NCI-H2227 (cell line): ENCODE measurements around the gene HGD.
"Not testable (repeated sequence)": the region's sequence is repeated elsewhere in the genome, so short reads cannot be mapped to it uniquely, and the experiment has no call there.

ENCODE experiments used
- DNase-seq: peaks from one replicate; lab custom pipeline; 2025; ENCODE audit not compliant: unreplicated experiment; lab: John Stamatoyannopoulos, UW

HGD gene

DNA sequence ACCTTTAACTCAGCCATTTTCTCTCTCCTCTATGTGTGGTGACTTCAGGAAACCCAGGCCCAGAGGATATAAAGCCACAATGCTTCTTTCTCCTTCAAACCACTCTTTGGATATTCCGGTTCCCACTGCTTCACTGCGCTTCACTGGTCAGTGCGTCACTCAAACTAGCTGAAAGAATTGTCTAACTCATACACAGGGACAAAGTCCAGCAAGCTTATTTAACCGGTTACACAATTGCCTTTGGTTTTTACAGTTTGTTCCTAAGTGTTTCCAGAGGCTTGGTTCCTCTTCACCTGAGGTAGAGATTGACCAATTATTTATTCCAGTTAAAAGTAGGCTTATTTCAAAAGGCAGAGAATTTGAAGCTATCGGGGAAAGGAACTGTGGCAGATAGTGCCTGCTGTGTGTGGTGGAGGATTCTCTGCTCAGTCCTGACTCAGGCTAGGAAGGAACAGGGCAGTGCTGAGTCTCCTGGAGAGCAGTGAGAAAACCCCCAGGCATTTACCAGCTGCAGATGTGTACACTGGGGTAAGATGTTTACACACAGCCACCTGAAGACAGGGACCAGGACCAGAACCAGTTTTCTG is at the start of gene HGD:
HGD (minus strand) TSS at position 145 of the 587 bp plus-strand sequence; CDS start at position 17, 128 bp downstream.
- no peak for DNase-seq

- no peak for DNase-seq
These were observed 48.8 kb upstream of the HGD start for GRCh38 chr3:120730576-120731542.

- DNase-seq, result no peak
These were observed 44.8 kb upstream of the HGD start for GRCh38 chr3:120726791-120727190.

- not testable (repeated sequence) for DNase-seq
These were observed 37.3 kb upstream of the HGD start for GRCh38 chr3:120719167-120719834.

- DNase-seq, result no peak
These were observed 31.2 kb upstream of the HGD start for GRCh38 chr3:120713262-120713661.

GRCh38 chr3:120710369-120710768 is 28.3 kb upstream of the HGD start:
- DNase-seq, result no peak

GRCh38 chr3:120708408-120708807 is 26.4 kb upstream of the HGD start:
- DNase-seq, result no peak

DNA sequence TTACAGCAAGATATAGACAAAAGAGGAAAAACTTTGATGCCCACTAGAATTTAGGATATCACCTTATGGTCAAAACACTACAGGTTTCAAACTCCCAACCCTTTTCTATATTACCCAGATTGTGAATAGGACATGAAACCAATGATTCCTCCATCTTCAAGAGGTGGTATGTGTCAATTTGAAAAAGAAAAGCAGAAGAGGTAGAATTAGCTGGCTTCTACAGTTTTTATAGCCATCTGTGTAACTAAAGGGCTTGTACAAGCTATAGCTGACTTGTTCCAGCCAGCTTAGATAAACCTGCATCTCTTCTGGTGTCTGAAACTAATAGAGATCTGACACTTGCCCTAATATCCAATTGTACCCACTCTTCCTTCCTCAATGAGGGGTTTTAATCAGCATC is 24.9 kb upstream of the HGD start:
- no peak for DNase-seq

DNA sequence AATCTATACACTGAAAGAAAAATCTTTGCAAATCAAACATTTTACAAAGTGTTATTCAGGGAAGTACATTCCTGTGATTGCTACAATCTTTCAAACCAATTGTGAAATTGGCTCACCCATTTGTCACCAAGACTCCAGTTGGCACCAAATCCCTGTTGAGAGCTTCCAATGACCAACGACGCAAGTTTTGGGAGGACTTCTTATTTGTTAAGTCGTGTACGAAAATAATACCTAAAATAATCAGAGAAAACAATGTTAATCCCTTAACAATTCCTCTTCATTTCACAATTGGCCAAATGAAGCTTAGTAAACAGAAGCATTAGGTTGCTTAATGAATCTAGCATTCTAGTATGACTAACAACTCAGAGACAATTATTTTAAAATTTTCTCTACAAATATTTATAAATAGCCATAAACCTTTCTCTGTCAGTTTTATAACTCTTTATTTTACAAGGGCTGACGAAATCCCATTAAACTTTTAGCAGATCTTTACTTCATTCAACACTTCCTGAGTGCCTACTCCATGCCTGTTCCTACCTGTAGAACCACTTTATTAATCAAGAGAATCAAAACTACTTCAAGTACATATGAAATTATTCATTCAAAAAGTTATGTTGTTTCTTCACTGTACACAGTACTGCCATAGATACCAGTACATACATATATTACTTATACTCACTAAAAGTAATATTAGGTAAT is 24.0 kb upstream of the HGD start:
- DNase-seq, result no peak

- no peak for DNase-seq
These were observed 17.3 kb upstream of the HGD start for GRCh38 chr3:120699333-120699732.

GRCh38 chr3:120693439-120694171 is 11.6 kb upstream of the HGD start:
- no peak for DNase-seq

GRCh38 chr3:120689395-120689794 is 7.4 kb upstream of the HGD start:
- DNase-seq, result no peak

- no peak for DNase-seq
These were observed 6.1 kb upstream of the HGD start for GRCh38 chr3:120688121-120688520.

DNA sequence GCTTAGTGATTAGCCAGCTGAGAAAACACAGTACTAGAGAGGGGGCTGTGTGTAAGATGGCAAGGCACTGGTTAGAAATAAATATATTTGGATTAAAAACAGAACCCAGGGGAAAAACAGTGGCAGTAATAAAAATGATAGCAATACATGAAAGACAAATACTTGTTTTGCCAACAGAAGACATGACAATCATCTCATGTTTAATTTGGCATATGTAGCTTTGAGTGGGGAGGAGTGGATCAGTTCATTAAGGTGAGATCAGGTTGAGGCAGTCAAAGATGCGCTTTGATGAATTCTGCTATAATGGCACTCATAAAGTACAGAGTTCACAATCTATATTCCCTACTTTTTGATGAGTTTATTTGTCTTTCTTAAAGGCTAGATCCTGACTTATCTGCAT is 3.4 kb upstream of the HGD start:
- DNase-seq, result no peak

- no peak for DNase-seq
These were observed 2.9 kb upstream of the HGD start for GRCh38 chr3:120684896-120685295.

- no peak for DNase-seq
These were observed 1.7 kb upstream of the HGD start for GRCh38 chr3:120683671-120684301.

- no peak for DNase-seq
These were observed 1.2 kb upstream of the HGD start for GRCh38 chr3:120683213-120683612.

DNA sequence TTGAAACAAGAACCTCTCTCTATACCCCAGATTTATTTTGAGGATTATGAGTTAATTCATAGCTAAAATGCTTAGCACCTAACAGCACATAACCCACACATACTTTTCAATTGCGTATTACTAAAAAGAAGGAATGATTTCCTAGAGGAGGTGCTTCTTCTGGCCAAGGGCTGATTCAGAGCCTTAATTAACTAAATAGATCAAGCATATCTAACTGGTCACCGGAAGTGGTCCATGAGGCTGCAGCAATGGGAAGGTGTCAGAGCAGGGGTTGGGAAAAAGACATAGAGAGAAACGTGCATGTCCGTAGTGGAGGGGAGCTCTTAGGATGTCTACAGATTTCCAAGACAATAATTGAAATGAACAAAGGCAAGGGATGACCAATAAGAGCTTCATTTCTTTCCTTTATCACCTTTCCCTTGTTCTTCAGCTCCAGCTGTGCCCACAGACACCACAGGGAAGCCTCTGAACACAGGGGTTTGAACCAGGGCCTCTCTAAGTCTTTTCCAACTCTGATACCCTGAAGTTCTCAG is 467 bp downstream of the HGD start:
- no peak for DNase-seq

GRCh38 chr3:120681018-120681417 is 1.0 kb downstream of the HGD start:
- no peak for DNase-seq
